NCI-H1694 treated with DMSO at 0.1 percent for 48 hours (cell line): ENCODE data around the gene TSACC.
A peak's percentile ranks its signal among the peaks of the same experiment; 100 is the strongest.

Source experiments
- DNase-seq: peaks from one replicate; lab custom pipeline; 2025; lab: John Stamatoyannopoulos, UW

TSACC gene

DNA sequence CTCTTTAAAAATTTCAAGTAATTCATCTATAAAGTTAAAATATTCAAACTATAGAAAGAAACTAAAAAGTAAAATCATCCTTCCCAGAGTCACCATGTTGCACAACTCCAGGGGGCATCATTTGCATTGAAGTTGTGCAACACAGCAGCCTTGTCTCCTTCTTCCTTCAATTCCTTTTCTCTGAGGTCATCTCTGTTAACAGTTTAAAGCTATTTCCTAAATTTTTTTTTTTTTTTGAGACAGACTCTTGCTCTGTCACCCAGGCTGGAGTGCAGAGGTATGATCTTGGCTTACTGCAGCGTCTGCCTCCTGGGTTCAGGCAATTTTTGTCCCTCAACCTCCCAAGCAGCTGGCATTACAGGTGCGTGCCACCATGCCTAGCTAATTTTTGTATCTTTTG is 37.8 kb downstream of the TSACC start:
- DNase-seq, result no peak

DNA sequence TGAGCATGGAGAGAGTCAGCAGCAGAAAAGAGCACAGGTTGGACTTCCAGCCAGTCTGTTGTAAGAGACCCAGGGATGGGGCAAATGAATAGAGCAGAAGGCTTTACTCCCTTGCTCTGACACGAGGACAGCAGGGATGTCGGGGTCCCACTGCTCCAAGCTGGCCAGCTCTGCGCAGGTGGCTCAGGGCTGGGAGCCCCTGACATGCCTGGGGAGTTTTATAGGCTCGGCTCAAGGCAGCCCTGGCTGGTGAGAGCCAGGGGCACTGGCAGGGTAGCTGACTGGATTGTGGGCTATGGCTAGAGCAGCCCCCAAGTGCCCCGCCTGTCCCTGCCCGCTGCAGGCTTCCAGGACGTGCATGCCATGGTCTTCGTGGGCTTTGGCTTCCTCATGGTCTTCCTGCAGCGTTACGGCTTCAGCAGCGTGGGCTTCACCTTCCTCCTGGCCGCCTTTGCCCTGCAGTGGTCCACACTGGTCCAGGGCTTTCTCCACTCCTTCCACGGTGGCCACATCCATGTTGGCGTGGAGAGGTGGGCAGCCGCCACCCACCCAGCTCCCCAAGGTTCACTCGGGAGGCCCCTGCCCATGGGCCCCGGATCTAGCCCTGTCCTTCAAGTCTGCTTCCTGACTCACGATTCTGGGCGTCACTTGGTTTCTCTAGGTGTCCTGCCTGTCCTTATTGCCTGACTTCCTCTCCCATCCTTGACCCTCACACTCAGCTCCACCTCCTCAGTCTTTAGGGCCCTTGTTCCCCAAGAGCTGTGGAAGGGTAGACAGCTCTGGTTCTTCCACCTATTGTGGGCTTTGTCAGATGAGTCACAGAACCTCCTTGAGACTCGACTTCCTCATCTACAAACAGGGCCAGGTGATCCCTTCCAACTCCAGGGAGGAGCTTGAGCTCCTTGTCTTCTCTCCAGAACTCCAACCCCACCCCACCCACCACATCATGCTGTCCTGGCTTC is 38.9 kb downstream of the TSACC start:
- DNase-seq, result no peak

DNA sequence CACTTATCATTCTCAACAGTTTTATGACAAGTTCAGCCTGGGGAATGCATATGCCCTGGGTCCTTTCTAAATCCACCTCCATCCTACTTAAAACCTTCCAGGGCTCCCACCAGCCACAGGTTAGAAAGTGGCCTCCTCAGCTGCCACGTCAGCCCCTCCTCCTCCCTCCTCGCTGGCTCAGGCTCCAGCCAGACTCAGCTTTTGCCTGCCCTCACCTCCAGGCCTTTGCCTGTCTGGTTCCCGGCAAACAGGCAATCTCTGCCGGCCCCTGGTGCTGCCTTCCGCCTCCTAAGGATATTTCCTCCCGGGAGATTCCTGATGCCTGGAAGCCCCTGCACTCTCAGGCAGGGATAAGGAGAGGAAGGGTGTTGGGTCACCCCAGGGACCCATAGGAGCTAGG is 40.2 kb downstream of the TSACC start:
- DNase-seq, result no peak

DNA sequence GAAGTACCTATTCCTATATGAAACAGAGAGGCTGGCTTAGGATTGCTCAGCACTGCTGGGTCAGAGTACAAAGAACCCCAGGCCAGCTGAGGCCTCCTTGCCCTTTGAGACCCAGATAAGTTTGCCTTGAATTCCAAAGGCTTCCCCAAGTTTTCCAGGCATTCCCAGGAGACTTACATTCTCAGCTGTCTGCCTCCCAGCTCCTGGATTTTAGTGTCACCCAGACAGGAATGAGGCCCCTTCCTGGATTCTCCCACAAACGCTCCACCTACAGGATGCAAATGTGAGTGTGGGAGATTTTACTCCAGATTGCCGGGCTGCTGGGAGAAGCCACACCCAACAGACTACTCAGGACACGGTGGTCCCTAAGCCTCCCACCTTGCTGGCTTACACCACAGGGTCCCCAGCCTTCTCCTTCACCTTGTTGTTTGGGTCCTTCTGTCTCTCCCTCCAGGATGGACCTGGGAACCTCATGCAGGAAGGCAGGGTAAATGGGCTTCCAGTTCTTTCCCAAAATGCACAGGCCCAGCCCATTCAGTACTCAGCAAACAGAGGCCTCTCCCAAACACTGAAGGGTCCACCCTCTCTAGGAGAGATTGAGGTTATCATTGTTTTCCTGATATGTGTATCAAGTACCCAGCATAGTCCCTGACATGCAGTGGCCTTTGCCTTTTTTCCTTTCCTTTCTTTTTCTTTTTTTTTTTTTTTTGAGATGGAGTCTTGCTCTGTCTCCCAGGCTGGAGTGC is 41.3 kb downstream of the TSACC start:
- DNase-seq, result peak; percentile 44

DNA sequence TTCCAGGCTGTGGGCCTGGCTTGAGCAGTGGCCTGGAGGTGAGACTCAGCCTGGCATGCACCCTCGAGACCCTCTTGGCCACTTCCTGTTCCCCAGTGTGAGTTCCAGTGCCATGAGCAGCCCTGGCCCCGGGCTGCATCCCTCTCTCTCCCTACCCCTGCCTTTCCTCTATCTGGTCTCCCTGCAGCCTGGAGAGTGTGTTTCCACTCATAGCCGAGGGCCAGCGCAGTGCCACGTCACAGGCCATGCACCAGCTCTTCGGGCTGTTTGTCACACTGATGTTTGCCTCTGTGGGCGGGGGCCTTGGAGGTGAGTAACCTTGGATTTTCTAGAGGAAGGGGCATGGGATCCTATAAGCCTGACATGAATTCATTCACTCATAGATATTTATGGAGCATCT is 44.2 kb downstream of the TSACC start:
- no peak for DNase-seq

DNA sequence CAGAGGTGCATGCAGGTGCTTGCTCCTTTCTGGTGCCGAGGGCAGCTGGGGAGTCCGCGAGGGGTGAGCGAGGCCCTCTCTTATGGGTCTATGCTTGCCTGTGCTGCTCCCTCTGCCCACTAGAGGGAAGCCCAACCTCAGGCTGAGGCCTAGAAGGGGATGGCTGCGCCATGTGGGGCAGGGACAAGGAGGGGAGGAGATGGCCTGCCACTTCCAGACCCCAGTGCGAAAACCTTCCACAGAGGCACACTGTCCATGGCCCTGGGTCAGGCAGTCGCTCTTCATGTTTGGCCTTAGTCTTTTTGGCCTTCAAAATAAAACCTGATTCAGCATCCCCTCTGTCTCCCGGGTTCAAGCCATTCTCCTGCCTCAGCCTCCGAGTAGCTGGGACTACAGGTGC is 44.7 kb downstream of the TSACC start:
- peak; percentile 90 for DNase-seq

DNA sequence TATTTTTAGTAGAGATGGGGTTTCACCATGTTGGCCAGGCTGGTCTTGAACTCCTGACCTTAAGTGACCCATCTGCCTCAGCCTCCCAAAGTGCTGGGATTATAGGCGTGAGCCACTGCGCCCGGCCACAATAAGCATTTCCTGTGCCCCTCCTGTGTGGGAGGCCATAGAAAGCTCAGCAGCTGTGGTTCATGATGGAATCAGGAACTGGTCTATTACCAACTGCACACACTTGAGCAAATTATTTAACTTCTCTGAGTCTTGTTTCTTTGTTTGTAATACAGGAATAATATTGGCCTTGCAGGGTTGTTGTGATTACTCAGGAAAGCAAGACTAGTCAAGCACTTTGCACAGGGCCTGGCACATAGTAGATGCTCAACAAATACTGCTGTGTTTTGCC is 45.7 kb downstream of the TSACC start:
- DNase-seq, result no peak

DNA sequence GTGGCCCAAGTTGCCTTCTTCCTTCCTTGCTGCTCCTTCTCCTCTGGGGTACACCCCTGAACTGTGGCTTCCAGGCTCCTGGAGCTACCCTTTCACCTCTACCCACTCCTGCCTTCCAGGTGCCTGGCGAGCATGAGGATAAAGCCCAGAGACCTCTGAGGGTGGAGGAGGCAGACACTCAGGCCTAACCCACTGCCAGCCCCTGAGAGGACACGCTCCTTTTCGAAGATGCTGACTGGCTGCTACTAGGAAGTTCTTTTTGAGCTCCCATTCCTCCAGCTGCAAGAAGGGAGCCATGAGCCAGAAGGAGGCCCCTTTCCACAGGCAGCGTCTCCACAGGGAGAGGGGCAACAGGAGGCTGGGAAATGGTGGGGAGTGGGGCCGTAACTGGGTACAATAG is 46.3 kb downstream of the TSACC start:
- DNase-seq, result no peak

DNA sequence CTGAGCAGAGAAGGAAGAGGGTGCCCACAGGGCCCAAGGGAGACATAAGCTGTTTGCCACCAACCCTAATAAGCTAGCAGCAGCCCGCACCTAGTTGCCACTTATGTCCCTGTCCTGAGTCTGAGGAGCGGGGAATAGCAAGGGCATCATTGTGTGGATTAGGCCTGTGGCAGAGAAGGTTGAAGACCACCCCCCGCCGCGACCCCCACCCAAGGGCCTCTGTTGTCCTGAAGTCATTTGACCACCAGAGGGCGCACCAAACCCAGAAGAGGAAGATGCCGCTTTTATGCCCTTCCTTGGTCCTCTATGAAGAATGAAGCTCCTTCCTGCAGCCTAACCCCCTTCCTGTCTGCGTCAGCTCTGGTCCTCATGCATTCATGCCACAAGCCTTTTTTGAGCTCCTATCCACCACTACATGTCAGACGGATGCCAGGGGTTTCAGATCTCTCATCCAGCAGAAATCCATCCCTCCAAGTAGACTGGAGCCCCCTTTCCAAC is 47.3 kb downstream of the TSACC start:
- DNase-seq, result peak; percentile 86

DNA sequence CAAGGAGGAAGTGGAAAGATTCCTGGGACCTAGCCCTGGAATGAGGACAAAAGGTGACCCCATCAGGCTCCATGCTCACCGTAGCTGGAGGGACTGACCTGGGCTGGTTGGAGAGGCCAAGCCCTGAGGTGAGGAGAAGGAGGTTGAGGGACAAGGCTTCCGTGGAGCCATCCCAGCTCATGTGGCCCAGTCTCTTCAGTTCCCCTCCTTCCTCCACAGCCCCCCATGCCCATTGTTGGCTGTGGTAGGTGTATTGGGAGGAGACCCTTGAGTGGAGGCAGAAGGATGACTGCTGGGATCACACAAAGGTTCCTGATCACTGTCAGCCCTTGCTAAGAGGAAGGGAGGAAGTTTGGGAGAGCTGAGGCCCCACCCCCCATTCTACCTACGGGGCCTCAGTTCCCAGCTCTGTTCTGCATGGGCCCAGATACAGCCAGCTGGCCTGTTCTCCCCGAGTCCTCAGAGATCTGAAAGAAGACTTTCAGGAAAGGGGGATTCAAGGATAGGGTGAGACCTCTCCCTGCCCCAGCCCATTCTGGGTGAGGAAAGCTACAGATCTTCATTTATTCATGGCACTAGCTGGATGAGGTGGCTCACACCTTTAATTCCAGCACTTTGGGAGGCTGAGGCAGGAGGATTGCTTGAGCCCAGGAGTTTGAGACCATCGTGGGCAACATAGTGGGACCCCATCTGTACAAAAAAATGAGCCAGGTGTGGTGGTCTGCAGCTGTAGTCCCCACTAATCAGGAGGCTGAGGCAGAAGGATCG is 48.0 kb downstream of the TSACC start:
- DNase-seq, result no peak

DNA sequence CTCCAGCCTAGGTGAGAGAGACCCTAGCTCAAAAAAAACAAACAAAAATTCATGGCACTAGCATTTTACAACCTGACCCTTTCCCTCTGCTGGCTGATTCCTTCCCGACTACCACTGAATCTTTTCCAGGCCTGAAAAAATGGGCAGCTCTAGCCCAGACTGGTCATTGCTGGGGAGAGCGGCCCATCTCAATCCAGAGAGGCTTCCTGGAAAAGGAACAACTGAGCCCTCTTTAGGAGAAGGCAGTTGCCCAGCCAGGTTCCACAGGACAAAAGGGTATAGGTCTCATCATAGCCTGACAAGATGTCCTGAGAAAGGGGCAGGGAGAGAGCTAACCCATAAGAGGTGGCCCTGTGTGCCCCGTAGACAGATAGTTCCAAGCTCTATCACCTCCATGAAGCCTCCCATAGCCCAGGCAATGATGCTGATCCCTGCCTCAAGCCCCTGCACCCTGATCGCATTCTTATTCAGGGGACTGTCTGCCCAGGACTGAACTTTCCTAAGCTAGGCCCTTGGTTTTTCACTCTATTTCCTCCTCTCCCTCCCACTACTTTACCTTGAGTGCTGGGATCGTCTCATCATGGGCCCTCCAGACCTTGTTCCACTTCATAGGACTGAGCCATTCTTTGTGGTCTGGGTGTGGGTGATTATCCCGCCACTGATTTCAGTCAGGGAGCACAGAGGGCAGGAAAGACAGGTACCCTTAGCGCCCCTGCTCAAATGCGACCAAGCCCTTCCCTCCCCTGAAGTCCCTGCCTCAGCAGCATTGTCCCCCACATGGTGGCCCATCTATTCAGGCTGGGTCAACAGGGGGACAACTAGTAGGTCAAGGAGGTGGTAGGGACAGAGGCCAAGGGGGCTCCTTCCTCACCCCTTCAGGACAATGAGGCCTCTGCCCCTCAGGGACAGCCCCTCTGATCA is 48.9 kb downstream of the TSACC start:
- DNase-seq, result no peak

DNA sequence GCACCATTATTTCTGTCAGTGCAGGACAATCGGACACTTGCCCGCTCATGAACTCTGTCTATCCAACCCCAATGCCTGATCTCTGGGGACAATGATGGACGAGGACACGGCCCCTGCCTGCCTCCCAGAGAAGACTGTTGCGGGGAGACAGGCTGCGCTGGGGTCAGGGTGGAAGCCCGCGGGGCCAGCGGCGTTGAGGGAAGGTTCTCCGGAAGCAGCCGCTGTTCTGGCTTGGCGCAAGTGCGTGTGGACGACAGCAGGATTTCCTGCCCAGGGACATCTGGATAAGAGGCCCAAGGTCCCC is 49.5 kb downstream of the TSACC start:
- no peak for DNase-seq

DNA sequence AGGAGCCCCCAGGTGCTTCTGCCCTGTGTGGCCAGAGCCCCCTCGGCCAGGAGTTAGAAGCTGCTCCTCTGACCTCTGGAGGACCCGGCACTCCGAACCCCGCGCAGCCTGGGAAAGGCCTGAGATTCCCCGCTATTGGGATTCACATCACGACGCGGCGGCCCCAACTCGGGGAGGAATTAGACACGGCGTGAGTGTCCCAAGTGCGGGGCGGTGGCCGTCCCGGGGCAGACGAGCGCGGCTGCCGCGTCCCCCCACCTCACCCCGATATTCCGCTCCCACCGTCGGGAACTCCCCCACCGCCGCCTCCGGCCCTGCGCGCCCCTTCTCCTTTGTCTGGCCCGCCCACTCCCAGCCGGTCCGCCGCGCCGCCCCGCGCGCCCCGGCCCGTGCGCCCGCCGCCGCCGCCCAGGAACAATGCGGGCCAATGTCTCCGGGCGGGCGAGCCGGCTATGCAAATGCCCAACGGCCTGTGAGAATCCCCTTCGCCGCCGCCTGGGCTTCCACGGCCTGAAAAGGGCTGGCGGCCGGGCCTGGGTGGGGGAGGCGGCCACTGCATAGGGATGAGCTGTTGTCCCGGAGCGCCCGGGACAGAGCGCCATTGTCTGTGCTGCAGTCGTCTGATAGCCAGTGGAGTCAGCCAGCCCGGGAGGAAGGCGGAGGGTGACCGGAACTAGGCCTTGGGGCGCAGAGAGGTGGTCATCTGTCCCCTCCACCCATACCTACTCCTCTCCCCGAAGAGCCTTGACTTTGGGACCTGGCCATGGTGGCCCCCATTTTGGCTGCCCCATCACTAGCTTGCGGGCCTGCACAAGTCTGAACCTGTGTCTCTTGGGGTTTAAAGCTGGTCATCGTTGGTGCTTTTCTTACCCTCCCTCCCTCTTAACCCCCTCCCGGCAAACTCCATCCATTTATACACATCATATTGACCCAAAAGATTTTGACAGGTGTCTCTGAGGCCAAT is 50.1 kb downstream of the TSACC start:
- DNase-seq, result no peak

DNA sequence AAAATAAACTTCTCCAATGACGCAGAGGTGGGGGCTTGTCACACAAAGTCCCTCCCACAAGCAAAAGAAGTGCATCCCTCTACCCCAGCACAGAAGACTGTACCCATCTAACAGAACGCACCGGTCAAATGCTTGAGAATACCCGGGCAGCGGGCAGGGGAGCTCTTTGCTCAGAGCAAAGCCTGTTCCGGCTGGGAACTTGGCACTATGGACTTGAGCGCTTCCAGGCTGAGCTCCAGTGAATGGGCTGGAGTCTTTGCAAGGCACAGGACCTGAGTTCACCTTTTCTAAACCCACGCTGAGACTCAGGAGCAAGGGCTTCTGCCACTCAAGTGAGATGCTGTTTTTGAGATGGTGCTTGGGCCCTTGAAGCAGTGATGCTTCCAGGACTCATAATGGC is 51.0 kb downstream of the TSACC start:
- no peak for DNase-seq

DNA sequence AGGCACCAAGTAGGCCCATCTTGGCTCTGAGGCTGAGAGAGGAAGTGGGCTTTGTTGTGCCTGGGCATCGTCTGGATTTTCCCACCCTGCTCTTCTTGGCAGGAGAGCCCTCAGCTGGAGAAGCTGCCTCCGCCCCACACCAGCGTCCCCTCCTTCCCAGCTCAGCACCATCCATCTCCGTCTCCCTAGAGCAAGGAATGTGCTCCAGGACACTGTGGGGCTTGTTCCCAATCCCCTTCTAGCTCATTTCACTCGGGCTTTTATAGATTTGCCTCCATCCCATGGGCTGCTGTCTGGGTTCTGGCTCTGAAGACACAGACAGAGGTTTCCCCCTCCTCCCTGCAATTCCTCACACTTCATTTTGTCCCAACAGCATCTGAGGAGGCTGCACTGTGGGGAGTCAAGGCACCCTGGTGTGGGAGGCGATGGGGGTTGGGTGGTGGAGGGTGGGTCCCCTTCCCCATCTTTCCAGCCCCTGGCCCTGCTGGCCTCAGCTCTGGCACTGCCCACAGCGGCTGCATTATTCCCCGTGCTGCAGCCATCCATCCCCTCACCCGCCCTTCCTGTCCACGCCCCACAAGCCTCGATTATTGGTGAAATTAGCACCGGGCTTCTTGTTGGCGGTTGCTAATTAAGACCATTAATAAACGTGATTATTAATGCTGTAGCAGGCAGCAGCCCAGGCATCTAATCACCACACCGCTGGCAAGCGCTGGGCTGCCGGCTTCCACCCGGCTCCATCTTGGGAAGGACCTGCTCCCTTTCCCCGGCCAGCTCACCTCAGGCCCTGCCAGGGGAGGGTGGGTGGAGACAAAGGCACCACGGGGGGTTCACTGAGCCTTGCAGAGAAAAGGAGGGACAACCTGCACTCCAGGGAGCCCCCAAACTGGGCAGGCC is 52.4 kb downstream of the TSACC start:
- DNase-seq, result no peak

DNA sequence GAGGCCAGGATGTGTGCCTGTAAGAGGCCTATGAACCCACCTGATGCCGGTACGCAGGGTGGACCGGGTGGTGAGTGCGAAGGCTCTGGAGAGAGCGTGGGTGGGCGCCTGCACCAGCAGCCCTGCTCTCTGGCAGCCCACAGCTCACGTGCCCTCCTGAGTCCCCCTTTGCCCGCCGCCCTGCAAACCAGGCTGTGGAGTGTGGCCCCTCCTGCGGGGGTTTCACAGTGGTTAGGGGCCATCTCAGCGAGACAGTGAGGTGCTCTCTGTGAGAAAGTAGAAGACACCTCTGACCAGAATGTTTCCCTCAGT is 53.0 kb downstream of the TSACC start:
- DNase-seq, result no peak

DNA sequence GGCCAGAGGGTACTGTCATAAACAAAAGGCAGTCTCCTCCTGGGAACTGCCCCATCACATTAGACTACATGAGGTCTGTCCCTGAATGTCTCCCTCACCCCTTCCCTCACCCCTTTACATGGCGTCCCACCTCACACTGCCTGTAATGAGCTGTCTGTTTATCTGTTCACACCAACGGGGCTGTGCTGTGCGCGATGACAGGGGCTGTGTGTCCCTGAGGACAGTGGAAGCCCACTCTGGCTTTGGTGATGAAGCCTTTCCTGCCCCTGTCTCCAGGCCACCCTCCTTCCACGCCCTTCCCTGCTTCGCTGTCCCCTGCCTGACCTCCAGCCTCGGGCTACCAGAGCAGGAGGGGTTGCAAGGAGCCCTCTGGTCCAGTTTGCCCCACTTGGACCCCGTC is 53.4 kb downstream of the TSACC start:
- no peak for DNase-seq

DNA sequence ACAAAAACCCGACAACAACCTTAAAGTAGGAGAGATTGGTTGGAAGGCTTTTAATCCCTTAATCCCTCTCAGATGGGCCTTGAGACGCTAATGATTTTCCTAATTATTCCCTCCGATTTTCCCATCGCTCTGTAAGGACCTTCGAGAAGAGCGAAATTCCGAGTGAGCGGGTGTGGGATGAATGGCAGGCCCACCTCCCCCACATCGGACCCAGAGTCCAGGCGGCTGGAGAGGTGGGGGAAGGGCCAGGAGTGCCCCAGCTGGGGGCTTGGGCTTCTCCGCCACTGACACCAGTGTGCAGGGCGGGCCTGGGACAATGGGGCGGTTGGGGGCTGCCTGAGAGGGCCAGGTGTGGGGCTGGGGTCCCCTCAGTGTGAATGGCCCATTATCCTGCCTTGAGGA is 54.1 kb downstream of the TSACC start:
- no peak for DNase-seq

DNA sequence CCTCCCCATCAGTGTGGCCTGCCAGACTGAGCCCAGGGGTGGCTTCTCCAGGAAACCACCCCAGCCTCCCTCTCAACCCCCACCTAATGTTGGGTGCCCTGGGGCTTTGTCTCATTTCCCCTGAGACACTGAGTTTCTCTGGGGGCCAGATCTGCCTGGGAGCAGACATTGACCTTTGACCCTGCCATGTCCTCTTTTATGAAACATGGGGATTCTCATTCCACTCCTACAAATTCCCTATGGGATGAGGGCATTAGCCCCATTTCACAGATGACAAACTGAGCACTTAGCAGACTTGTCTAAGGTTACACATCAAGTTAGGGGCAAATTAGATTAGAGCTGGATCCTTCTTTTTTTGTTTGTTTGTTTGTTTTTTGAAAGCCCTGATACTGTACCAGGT is 54.8 kb downstream of the TSACC start:
- no peak for DNase-seq
